ENCODE measurements around the gene SAMMSON. TPM values are rescaled to one million over a fixed set of nuclear protein-coding genes. Genes with fewer than 3 reads are reported as not detected.

SAMMSON gene
- total and polyA plus RNA-seq, 9 of the 15 experiments (the other 6 are each of a cell fraction or from before 2014, with no cell fraction given): 0.65 to 4.4 (median 1.9) TPM

DNA sequence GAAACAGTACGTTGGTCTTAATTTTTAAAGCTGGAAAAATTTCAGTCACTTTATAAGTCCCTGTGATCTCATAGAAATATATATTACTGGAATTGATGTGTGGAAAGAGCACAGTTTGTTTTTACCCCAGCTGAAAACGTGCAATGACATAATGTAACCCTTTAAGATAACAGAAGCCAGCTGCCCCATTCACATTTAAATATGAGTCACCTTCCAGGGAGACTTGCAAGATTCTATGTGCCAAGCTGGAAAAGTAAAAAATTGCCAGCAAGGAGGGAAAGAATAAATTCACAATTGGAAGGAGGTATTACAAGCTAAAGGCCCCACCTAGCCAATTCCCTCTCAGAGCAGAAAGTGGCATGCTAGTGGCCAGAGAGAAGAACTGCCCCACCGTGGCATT, 50.2 kb downstream of the SAMMSON start:
- H4K20me1 ChIP-seq (replicated peaks; ENCODE audit: control insufficient read depth, insufficient read depth, low read length): no peaks in the 10 kb centered on the region
- H3K9me1 ChIP-seq (ENCODE audit: control insufficient read depth, insufficient read depth, low read length): peaks cover 3% of the 10 kb centered on the region
- H3K4me2 ChIP-seq (ENCODE audit: insufficient read depth, low read length): no peak overlapping the region
- FAIRE-seq: no peak
- H3K4me1 ChIP-seq (replicated peaks in 1 of 2; ENCODE audit: control insufficient read depth in 2 of 2, insufficient read depth in 2 of 2, low read length in 2 of 2): no peaks in the 10 kb centered on the region
- intact Hi-C loops (cut with micrococcal nuclease) (no loop called here), in situ Hi-C loops (cut with MboI) (loop anchor here (25.0 kb wide), 1 partner anchor 1613 kb away; no protein-coding TSS in a partner anchor)
- ATAC-seq: no peak
- H3K4me3 ChIP-seq: no peak overlapping the region
- H3K9me3 ChIP-seq (replicated peaks; ENCODE audit: control insufficient read depth, insufficient read depth, low read depth, low read length): no peaks in the 10 kb centered on the region
- no peak overlapping the region for H3K27ac ChIP-seq (ENCODE audit: extremely low read depth, low read depth, low read length)
- ChIA-PET CTCF (ENCODE audit: low intra/inter-chr PET ratio) (no interaction called here), POLR2A (no interaction called here)
- H3K79me2 ChIP-seq (ENCODE audit: control insufficient read depth, insufficient read depth, low read length): no peaks in the 10 kb centered on the region
- no peaks in the 10 kb centered on the region for H3K36me3 ChIP-seq (ENCODE audit: control insufficient read depth, insufficient read depth, low read length)
- no peaks in the 10 kb centered on the region for H3K27me3 ChIP-seq (ENCODE audit: control insufficient read depth in 2 of 2, insufficient read depth in 2 of 2, low read length in 2 of 2)
- H2AFZ ChIP-seq (ENCODE audit: low read depth, low read length): no peak overlapping the region
- WGBS (ENCODE audit: insufficient coverage, low coverage, missing lambda C conversion rate): 0% methylated on average over 3 of the region's 3 CpGs
- TF ChIP-seq FOSL1 (tag; conservative IDR thresholded peaks at IDR 0.05) (peak; percentile 40; the same call in 1 of the 2 replicates), BHLHE40 (IDR thresholded peaks at IDR 0.05; ENCODE audit: low read length) (peak; percentile 74), CCAR2 (IDR thresholded peaks at IDR 0.05; ENCODE audit: low read depth, low read length) (no peak)
- TF ChIP-seq, protein P1, sequence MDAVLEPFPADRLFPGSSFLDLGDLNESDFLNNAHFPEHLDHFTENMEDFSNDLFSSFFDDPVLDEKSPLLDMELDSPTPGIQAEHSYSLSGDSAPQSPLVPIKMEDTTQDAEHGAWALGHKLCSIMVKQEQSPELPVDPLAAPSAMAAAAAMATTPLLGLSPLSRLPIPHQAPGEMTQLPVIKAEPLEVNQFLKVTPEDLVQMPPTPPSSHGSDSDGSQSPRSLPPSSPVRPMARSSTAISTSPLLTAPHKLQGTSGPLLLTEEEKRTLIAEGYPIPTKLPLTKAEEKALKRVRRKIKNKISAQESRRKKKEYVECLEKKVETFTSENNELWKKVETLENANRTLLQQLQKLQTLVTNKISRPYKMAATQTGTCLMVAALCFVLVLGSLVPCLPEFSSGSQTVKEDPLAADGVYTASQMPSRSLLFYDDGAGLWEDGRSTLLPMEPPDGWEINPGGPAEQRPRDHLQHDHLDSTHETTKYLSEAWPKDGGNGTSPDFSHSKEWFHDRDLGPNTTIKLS (IDR thresholded peaks at IDR 0.05; ENCODE audit: borderline replicate concordance, low read depth): no peak
- DNase-seq (ENCODE audit: extremely low read depth in 1 of 4, low spot score in 3 of 4): no peak
- H3K9ac ChIP-seq (ENCODE audit: insufficient read depth in 1 of 2, low read depth in 2 of 2, low read length in 2 of 2): no peak overlapping the region
- BruUV-seq (replicated peaks): no TSS peak

DNA sequence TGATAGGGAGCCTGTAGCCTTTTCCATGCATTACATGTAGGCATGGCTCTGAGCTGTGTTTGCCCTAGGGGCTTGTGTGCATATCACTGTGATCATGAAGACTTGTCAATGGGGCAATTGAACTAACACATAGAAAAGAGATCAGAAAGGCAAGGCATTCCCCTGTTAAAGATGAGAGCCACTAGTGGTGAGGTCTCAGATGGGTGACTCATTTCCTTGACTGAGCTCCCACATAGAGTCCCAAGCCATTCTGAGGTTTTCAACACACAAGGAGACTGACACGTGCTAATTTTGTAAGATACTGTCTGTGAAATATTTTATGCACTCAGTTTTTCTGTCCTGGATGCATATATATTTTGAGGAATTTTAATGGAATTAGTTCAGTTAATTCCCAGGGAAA, 53.8 kb downstream of the SAMMSON start:
- CTCF ChIA-PET (ENCODE audit: low intra/inter-chr PET ratio): no interaction called here
- DNase-seq (ENCODE audit: extremely low read depth in 1 of 4, low spot score in 3 of 4) (no peak), FAIRE-seq (no peak), ATAC-seq (no peak)
- BruUV-seq (replicated peaks): no TSS peak
- no peak overlapping the region for H3K4me3 ChIP-seq
- H3K9me1 ChIP-seq (ENCODE audit: control insufficient read depth, insufficient read depth, low read length): no peaks in the 10 kb centered on the region
- H4K20me1 ChIP-seq (replicated peaks; ENCODE audit: control insufficient read depth, insufficient read depth, low read length): no peaks in the 10 kb centered on the region
- no peak overlapping the region for H3K9ac ChIP-seq (ENCODE audit: insufficient read depth in 1 of 2, low read depth in 2 of 2, low read length in 2 of 2)
- no peaks in the 10 kb centered on the region for H3K79me2 ChIP-seq (ENCODE audit: control insufficient read depth, insufficient read depth, low read length)
- in situ Hi-C loops (cut with MboI): loop anchor here (25.0 kb wide), 1 partner anchor 1609 kb away; no protein-coding TSS in a partner anchor
- peak; percentile 43; the same call in 1 of the 2 replicates for TF ChIP-seq FOSL1 (tag; conservative IDR thresholded peaks at IDR 0.05)
- TF ChIP-seq HDAC2 (IDR thresholded peaks at IDR 0.05): no peak
- WGBS (ENCODE audit: insufficient coverage, low coverage, missing lambda C conversion rate): 0% methylated on average over 1 of the region's 1 CpG
- H3K27ac ChIP-seq (ENCODE audit: extremely low read depth, low read depth, low read length): no peak overlapping the region
- H3K27me3 ChIP-seq (ENCODE audit: control insufficient read depth in 2 of 2, insufficient read depth in 2 of 2, low read length in 2 of 2): no peaks in the 10 kb centered on the region
- intact Hi-C loops (cut with micrococcal nuclease): no loop called here
- no peaks in the 10 kb centered on the region for H3K4me1 ChIP-seq (replicated peaks in 1 of 2; ENCODE audit: control insufficient read depth in 2 of 2, insufficient read depth in 2 of 2, low read length in 2 of 2)
- H2AFZ ChIP-seq (ENCODE audit: low read depth, low read length): no peak overlapping the region
- no peaks in the 10 kb centered on the region for H3K9me3 ChIP-seq (replicated peaks; ENCODE audit: control insufficient read depth, insufficient read depth, low read depth, low read length)
- no peak overlapping the region for H3K4me2 ChIP-seq (ENCODE audit: insufficient read depth, low read length)
- POLR2A ChIA-PET: interaction anchor here (0.8 kb wide), 1 partner anchor 104 kb away, joined by 4 read pairs; no protein-coding TSS in a partner anchor
- H3K36me3 ChIP-seq (ENCODE audit: control insufficient read depth, insufficient read depth, low read length): no peaks in the 10 kb centered on the region

Measured in K562 (cell line).